ENCODE data around the gene OMP.

GRCh38 chr11:77100166-77101042, 2.2 kb upstream of the OMP start:
- no peak for TF ChIP-seq TCF7L2 (IDR thresholded peaks at IDR 0.05; ENCODE audit: borderline replicate concordance, low read depth, low read length)
- no peak for TF ChIP-seq ZNF529 (tag by site-specific recombination; IDR thresholded peaks at IDR 0.05; ENCODE audit: insufficient replicate concordance)
- no peak for TF ChIP-seq ZNF704 (tag by site-specific recombination; IDR thresholded peaks at IDR 0.05)
- no peak for TF ChIP-seq CTCF (tag by site-specific recombination; IDR thresholded peaks at IDR 0.05)
- no peak for TF ChIP-seq ZNF692 (tag by site-specific recombination; IDR thresholded peaks at IDR 0.05)
- no peak for TF ChIP-seq REPIN1 (tag by site-specific recombination; IDR thresholded peaks at IDR 0.05; ENCODE audit: low read depth)
- no peak for TF ChIP-seq ZNF488 (tag by site-specific recombination; IDR thresholded peaks at IDR 0.05)
- TF ChIP-seq ZNF639 (tag by site-specific recombination; IDR thresholded peaks at IDR 0.05): no peak
